ENCODE data around the gene RAB9A.
A peak's percentile ranks its signal among the peaks of the same experiment; 100 is the strongest.
"Not testable (repeated sequence)": the region's sequence is repeated elsewhere in the genome, so short reads cannot be mapped to it uniquely, and the experiment has no call there.

RAB9A gene

DNA sequence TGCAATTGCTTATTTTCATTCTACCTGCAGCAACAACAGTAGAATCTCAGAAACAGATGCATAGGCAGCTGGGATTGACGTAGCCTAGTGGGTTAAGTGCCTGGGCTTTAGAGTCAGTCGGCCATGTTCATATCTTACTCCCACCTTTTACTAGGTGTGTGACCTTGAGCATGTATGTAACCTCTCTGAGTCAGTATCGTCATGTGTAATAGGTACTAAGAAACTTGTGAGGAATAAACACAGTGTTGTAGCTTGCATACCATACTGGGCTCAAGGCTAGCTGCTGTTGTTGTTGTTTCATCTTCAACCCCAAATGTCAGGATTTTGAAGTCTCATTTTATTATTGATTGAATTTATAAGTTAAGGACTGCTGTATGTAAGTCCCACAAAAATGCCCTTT is 14.2 kb downstream of the RAB9A start:
- DNase-seq, result no peak

DNA sequence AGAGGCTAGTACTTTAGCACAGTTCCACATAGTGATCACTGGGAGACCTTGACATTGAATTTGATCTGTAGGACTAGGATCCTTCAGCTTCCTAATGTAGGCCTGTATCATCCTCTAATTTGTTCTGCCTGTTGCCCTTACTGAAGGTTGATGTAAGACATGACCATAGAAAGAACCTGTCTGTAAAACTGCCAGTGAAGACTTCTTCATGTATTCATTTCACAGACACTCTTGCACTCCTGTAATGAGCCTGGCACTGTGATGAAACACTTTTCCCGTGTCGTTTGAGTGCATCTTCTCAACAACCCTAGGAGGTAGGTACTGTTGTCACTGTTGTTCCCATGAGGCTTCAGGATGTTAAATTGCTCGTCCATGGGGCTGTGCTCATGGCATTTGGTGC is 14.7 kb downstream of the RAB9A start:
- DNase-seq, result no peak

DNA sequence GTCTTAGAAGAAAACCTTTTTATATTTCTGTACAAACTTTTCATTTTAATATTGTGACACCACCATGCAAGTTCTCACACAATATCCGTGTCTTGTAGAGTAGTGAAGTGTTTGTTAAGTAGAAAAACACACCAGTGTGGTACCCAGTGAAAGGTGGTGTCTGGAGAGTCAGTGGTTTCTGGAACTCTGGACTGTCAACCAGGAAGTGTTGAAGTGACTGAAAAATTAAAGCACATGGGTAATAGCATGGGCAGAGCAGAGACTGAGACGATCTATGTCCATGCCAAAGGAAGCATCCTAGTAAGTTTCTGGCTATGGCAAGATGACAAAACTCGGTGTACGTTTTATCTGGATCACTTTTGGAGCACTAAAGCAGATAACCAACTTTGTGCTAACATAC is 22.2 kb downstream of the RAB9A start:
- DNase-seq, result no peak

DNA sequence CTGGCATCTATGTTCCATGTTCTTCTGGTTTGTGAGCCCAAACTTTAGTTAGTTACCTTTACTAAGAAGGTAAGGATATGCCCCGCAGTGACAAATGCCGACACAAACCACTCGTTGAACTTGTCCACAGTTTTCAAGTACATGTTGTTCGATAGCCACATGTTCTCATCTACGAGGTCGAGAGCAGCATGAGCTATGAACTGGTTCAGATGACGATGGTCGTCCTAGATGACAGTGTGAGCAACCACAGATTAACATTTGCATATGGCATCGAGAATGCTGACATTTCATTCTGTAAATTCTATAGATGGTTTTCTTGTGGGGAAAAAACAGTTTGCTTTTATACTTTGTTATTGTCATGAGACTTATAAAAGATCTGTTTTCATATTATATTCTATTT is 27.5 kb downstream of the RAB9A start:
- no peak for DNase-seq

DNA sequence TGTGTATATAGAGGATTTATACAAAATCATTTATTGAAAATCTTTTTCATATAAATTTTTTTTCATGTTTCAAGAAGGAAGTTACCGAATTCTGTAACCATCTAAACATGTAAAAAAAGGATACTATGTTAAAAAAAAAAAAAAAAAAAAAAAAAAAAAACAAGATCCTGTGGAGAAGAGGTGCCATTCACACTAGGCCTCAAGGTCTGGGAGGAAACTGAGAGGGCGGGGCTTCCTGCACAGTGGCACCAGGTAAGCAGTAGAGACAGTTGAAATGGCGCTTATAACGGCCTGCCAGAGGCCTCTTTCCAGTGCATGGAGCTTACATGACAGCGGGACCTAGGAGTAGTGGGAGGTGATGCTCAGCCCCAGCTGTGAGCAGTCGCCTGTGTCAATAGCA is 28.0 kb downstream of the RAB9A start:
- peak; percentile 65 for DNase-seq

DNA sequence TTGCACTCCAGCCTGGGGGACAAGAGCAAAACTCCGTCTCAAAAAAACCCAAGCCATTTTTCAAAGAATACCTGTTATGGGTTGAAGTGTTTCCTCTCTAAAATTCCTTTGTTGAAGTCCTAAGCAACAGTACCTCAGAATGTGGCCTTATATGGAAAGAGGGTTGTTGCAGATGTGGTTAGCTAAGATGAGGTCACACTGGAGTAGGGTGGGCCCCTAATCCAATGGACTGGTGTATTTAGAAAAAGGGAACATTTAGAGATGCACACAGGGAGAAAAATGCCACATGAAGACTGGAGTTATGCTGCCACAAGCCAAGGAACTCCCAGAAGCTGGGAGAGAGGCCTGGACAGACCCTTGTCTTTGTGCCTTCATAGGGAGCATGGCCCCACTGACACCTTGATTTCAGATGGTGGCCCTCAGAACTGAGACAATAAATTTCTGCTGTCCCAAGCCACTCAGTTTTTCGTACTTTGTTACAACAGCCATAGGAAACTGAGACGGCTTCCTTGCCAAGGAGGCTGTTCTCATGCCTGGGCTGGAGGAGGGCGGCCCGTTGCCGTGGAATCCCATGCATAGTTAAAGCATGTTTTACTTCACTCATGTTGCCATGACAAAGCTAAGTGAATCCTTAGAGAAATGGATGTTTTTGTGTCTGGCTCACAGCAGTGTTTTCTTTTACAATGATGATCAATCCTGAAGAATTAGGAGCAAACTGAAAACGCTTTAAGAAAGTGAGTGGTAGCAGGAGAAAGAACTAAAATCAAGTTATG is 29.0 kb downstream of the RAB9A start:
- DNase-seq, result no peak

DNA sequence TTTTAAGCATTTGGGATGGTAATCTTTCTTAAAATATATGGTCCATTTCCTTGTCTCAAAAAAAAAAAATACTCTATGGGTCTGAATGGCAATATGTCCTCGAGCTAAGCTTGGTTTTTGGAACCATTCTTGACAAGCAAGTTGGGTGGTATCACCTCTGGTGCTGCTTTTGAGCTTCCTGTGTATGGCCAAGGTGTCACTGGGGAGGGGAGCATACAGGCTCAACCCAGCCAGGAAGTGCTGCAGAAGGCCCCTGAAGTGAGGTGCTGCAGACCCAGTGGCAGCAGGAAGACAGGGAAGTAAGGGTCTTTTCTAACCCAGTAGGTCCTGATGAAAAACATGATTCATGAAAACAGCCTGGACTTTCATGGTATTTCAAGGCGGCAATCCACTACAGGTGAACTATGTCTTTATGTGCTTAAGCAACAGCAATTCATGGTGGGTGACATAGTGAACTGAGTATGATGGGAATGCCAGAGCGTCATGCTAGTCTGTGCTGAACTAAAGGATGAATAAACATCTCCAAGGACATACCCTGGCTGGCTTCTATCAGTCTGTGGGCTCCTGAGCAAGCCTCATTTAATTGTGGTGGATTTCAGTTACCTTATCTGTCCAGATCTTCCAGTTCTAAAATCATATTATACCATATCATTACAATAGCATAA is 30.4 kb downstream of the RAB9A start:
- DNase-seq, result peak; percentile 21

DNA sequence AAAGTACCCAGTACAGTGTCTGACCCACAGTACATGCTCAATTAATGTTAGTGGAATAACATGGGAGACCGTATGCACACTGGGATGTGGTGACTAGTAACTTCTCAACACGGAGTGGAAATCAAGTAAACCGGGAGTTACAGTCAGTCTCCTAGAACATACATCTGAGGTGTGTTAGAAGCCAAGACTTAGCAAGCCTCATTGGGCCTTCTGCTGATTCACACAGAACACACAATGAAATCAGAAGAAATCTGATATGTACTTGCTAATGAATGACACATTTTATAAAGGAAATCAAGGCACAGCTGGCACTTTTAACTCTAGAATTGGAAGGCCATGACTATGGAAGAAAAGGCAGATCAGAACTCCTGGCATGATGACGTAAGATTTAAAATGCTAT is 32.4 kb downstream of the RAB9A start:
- no peak for DNase-seq

DNA sequence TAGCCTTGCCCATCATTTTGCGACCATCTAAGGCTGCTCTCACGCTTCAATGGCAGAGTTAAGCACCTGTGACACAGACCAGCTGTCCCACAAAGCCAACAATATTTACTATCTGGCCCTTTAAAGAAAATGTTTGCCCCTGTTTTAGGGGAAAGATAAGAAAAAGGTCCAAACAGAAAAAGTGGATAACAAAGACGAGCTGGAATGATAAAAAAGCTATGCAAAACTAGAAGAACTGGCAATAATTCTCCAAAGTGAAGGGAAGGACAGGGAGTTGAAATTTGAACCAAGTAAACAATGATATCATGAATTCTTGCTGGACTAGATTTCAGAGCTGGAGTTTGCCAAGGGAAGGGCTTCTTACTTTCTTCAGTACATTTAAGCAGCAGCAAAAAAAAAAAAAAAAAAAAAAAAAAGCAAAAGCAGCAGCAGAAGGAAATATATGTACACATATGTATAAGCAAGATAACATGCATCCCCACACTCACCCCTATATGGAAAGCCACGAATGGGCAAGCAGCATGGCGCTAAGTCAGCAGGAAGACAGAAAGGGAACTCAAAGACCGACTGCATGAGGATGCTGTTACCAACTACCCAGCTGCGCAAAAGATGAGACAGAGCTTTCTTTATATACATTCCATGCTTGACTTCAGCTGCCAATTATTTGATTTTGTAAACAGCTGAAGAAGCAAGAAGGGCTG is 33.0 kb downstream of the RAB9A start:
- DNase-seq, result no peak

DNA sequence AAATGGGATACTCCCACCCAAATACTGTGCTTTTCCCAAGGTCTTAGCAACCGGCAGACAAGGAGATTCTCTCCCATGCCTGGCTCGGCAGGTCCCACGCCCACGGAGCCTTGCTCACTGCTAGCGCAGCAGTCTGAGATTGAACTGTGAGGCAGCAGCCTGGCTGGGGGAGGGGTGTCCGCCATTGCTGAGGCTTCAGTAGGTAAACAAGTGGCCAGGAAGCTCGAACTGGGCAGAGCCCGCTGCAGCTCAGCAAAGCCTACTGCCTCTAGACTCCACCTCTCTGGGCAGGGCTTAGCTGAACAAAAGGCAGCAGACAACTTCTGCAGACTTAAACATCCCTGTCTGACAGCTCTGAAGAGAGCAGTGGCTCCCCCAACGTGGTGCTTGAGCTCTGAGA is 36.0 kb downstream of the RAB9A start:
- DNase-seq, result peak; percentile 55

DNA sequence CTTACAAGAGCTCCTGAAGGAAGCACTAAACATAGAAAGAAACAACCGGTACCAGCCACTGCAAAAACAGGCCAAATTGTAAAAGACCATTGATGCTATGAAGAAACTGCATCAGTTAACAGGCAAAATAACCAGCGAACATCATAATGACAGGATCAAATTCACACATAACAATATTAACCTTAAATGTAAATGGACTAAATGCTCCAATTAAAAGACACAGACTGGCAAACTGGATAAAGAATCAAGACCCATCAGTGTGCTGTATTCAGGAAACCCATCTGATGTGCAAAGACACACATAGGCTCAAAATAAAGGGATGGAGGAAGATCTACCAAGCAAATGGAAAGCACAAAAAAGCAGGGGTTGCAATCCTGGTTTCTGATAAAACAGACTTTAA is 37.7 kb downstream of the RAB9A start:
- DNase-seq, result not testable (repeated sequence)

DNA sequence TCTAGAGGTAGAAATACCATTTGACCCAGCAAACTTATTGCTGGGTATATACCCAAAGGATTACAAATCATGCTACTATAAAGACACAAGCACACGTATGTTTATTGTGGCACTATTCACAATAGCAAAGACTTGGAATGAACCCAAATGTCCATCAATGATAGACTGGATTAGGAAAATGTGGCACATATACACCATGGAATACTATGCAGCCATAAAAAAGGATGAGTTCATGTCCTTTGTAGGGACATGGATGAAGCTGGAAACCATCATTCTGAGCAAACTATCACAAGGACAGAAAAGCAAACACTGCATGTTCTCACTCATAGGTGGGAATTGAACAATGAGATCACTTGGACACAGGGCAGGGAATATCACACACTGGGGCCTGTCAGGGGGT is 41.6 kb downstream of the RAB9A start:
- not testable (repeated sequence) for DNase-seq

DNA sequence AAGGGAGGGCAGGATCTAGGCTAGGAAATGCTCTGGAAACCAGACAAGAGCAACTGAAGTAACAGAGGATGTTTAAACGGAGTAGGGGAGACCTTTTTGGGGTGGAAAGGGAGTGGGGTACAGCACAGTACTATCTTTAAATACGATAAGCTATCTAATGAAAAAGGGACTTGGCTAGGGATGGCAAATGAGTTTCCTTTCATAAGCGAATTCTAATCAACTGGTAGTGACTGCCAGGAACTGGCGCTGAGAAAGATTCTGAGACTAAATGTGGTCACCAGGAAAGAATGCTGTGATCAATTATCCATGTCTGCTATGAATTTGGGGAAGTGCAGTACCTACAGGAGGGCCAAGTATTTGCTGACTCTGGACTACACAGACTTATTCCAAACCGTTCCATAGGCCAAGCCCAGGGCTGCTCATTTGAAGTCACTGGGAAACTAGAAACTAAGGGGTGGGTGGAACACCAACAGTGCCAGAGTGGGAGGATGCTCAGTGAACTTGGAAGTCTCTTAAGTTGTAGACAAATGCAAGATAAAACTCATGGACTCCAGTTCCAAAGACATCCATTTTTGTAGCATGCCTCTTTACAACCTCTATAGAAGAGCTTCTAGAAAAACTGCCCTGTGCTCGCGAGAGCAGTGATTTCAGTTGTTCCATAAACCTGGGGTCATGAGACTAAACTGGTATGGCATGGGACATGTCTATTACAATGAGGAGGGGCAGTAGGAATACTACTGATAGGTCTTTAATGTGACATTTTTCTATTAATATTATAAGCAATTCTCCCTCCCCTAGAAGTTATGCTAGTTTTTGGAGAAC is 43.5 kb downstream of the RAB9A start:
- no peak for DNase-seq

DNA sequence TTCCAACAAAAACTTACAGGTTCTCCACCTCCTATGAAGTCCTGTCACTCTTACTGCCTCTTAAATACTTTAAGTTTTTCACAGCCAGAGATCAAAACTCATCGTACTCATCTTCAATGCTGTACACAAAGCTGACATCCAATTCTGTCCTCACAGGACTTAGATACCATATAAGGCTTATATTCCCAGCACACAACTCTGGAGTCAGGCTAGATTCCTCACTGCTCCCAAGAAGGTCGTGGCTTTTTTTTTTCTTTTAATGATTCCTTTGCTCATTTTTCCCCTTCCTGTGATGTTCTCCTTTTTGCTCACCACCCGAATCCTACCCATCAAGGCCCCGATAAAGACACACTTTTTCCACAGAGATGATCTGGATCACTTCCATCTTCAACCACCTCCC is 44.6 kb downstream of the RAB9A start:
- DNase-seq, result no peak

DNA sequence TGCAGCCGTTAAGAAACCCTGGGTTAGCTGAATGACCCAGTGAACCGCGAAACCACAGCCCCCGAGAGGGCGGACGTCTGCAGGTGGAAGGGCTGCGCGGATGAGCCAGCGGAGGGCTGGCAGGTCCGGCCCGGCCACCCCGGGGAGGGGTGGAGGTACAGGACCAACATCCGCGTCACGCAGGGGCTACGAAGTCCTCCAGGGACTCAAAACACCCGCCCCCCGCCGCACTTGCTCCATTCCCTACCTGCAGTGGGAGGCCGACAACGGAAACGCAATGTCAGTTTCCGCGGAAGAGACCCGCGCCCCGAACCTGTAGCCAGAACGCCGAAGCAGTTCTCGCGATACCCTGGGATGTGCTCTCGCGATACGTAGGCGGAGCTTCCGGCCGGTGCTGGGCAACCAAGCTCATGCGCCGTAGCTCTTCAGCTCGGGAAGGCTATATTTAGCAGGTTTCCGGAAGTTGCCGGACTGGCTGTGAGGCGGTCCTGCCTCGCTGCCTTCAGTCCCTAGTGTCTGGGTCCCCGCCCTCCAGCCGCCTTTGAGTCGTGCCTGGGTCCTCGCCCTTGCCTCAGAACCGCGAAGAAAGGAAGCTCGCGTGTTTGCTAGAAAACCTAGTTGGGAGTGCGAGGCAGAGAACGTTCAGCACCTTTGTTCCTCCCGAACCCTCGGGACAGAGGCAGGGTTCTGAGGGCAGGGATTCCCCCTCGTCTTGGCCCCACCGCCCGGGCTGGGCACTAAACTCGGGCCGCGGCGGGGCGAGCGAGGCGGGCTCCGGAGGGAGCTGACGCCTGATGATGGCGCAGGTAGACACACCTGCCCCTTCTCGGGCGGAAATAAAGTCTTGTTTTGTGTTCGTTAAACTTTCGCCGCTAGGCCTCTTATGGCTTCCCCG is 45.6 kb downstream of the RAB9A start, which contains the start of the genes OFD1 and TRAPPC2:
OFD1 (plus strand) TSS at position 471 of the 895 bp plus-strand sequence; CDS start at position 795, 324 bp downstream.
TRAPPC2 (minus strand) TSS at position 343 of the 895 bp plus-strand sequence. CDS start 14,657 bp downstream, outside the sequence.
- peak; percentile 94 for DNase-seq

DNA sequence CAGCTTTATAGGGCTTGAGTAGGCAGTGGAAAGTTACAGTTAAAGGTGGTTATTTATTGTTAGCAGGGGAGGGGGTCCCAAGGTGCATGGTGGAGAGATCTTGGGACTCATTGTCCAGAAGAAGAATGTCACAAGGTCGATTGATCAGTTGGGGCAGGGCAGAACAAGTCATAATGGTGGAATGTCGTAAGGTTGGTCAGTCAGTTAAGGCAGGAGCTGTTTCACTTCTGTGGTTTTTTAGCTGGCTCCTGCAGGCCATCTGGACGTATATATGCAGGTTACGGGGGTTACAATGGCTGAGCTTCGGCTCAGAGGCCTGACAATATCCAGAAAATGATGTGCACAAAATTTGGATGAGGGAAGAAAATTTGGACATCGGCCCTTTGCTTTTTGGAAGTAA is 52.8 kb downstream of the RAB9A start:
- DNase-seq, result no peak

DNA sequence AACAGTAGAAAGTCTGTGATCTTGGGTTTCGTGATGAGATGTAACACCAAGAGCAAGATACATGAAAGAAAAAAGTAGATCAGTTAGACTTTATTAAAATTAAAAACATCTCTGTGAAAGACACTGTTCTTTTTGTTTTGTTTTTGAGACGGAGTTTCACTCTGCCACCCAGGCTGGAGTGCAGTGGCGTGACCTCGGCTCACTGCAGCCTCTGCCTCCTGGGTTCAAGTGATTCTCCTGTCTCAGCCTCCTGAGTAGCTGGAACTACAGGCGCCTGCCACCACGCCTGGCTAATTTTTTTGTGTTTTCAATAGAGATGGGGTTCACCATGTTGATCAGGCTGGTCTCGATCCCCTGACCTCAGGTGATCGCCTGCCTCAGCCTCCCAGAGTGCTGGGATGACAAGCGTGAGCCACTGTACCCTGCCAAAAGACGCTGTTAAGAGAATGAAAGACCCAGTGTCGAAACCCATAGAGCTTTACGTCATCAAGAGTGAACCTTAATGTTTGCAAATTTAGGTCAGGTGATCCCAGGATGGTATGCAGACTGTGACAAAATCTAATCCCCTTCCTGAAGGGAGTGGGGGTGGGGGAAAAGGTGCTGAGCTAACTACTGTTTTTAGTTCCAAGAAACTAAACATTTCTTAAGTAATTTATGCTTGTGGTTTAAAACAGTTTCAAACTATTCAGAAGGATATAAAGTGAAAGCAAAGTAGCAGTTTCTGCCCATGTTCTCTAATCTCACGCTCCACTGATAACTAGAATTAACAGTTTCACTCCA is 53.7 kb downstream of the RAB9A start:
- peak; percentile 7 for DNase-seq

DNA sequence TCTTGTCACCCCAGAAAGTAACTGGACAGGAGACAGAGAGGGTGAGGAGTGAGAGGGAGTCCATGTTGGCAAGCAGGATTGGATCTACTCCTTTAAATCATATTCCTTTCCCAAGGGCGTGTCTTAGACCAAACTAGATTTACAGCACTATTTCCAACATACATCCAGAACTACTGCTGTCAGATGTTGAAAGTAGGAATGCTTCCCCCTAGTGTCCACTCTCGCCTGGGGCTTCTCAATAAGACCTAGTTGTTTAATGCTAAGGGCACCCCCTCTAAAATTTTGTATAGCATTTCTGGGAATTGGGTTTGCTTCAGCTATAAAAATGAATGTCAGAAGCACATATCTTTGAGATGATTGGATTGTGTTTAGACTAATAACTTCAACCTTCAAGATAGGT is 58.9 kb downstream of the RAB9A start:
- DNase-seq, result peak; percentile 43

DNA sequence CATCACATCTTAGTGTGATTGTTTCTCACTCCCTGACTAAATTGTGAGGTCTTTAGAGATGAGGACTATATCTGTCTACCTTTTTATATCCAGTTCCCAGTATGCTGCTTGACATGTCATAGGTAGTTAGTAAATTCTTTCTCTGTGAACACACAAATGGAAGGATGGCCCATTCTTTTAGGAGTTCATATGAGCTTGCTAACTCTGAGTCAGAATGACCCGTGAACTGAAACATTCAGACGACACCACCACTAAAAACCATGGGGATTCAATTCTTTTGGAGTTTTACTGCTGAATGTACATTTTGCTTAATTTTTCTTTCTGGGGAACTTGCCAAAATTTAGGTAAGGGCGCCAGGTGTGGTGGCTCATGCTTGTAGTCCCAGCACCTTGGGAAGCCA is 59.6 kb downstream of the RAB9A start:
- no peak for DNase-seq

DNA sequence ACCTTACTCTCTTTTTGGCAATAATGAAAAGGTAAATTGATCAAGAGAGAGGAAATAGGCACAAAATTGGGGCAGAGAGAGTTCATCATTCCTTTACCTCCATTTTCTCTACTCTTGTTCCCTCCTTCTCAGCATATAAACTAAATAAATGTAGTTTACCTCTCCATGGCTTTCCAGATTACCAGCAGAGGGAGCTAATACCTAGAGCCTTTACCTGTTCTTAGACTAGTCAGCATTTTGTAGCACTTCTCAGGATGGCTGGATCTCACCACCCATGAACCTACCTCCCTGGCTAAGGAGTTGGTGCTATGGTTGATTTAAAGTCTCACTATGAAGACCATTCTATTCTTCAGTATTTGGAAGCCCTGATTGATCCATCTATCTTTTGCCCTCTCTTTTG is 61.3 kb downstream of the RAB9A start:
- peak; percentile 15 for DNase-seq

DNA sequence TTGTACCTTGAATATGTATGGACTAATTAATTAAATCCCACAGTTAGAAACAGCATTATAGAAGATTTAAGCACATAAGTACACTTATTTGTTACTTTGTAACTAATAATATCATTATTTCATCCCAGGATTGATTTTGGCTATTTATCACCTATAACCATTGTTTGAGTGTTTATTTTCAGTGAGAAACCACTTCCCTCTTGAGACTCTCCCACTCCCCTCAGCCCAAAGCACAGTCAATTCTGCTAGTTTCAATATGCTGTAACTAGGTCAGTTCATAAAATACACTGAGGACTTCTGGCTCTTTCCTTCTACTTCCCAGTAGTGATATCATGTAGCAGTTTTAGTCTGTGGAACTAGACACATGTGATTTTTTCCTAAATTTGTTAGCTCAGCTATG is 61.9 kb downstream of the RAB9A start:
- DNase-seq, result no peak
